ENCODE measurements around the gene COL12A1.

DNA sequence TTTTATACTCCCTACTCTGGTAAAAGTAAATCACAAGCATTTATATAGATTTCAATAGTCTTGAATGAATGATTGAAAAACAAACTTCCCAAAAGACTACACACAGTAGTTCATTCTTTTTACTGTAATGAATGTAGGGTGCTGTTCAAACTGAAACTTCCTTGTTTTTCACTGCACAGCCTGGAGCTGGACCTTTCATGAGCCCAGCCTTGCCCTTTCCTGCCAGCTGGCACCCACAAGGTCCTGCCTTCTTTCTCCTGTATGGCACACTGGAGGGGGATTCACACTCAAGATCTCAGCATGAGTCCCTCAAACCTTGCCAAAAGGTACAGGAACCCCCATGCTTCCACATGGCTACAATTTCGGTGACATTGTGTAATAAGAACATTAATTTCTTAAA is 50.9 kb downstream of the COL12A1 start:
- TF ChIP-seq ZMYM2 (CRISPR knock-in tag; IDR thresholded peaks at IDR 0.05) (no peak), SSRP1 (CRISPR knock-in tag; IDR thresholded peaks at IDR 0.05) (no peak), ASH2L (IDR thresholded peaks at IDR 0.05; ENCODE audit: insufficient read length, low read depth, low read length) (no peak), ELF4 (CRISPR knock-in tag; IDR thresholded peaks at IDR 0.05; ENCODE audit: borderline replicate concordance) (no peak)
